ENCODE results near the gene SUV39H2.
"Not testable (repeated sequence)": the region's sequence is repeated elsewhere in the genome, so short reads cannot be mapped to it uniquely, and the experiment has no call there.

GRCh38 chr10:14942147-14942949 is 63.7 kb downstream of the SUV39H2 start:
- not testable (repeated sequence) for TF ChIP-seq ZNF274 (IDR thresholded peaks at IDR 0.05; ENCODE audit: insufficient read depth, insufficient read length); FOXK2 (IDR thresholded peaks at IDR 0.05); REST (IDR thresholded peaks at IDR 0.05; ENCODE audit: low read depth, low read length); BCL3 (IDR thresholded peaks at IDR 0.05; ENCODE audit: borderline replicate concordance, insufficient read depth, low read depth, low read length, poor library complexity, severe bottlenecking); CTCF (IDR thresholded peaks at IDR 0.05 in 2 of 3, conservative IDR thresholded peaks at IDR 0.05 in 1 of 3; ENCODE audit: control insufficient read depth in 2 of 3, extremely low read depth in 1 of 3, insufficient read depth in 1 of 3, low read depth in 3 of 3, low read length in 3 of 3); E2F4 (IDR thresholded peaks at IDR 0.05; ENCODE audit: low read depth, low read length); KDM1A (IDR thresholded peaks at IDR 0.05; ENCODE audit: borderline replicate concordance); PAX8 (IDR thresholded peaks at IDR 0.05); E2F8 (IDR thresholded peaks at IDR 0.05; ENCODE audit: low read depth, partially characterized antibody); TCF3 (IDR thresholded peaks at IDR 0.05; ENCODE audit: borderline replicate concordance, insufficient read depth, low read depth, low read length); JUND (IDR thresholded peaks at IDR 0.05; ENCODE audit: low read depth, low read length); NFIC (IDR thresholded peaks at IDR 0.05; ENCODE audit: low read depth, low read length)

Data from GM12878 (cell line).